ENCODE measurements around the gene WWC1. TPM values are rescaled to one million over a fixed set of nuclear protein-coding genes. Genes with fewer than 3 reads are reported as not detected.

WWC1 gene
- total RNA-seq, 2 experiments from 2014 or later, result not detected

GRCh38 chr5:168311061-168311566 is 19.7 kb downstream of the WWC1 start:
- no peak overlapping the region for H3K4me2 ChIP-seq (ENCODE audit: low read length)
- H3K9me2 ChIP-seq (ENCODE audit: insufficient read depth, low read length), result no peaks in the 10 kb centered on the region
- DNase-seq (ENCODE audit: low spot score), result no peak
- H3K4me1 ChIP-seq (ENCODE audit: insufficient read depth, low read length, poor library complexity, severe bottlenecking), result no peaks in the 10 kb centered on the region
- CTCF ChIA-PET (ENCODE audit: unreplicated experiment), result no interaction called here
- H3K79me2 ChIP-seq (ENCODE audit: insufficient read depth, low read depth, low read length), result no peaks in the 10 kb centered on the region
- no TSS peak for BruUV-seq (replicated peaks)
- intact Hi-C loops (cut with micrococcal nuclease; ENCODE audit: unreplicated experiment), result no loop called here
- no peaks in the 10 kb centered on the region for H3K36me3 ChIP-seq (ENCODE audit: insufficient read depth, low read length)
- no peaks in the 10 kb centered on the region for H4K20me1 ChIP-seq (ENCODE audit: insufficient read depth, low read length)
- H2AFZ ChIP-seq (ENCODE audit: low read length), result no peak overlapping the region
- no peak overlapping the region for H3K27ac ChIP-seq (ENCODE audit: low read depth, low read length, poor library complexity, severe bottlenecking)
- H3K4me3 ChIP-seq (ENCODE audit: low read depth, low read length, poor library complexity, severe bottlenecking), result no peak overlapping the region
- POLR2A ChIA-PET, result interaction anchor here (0.7 kb wide), 1 partner anchor 250 kb away, joined by 3 read pairs; no protein-coding TSS in a partner anchor
- TF ChIP-seq, protein P1, sequence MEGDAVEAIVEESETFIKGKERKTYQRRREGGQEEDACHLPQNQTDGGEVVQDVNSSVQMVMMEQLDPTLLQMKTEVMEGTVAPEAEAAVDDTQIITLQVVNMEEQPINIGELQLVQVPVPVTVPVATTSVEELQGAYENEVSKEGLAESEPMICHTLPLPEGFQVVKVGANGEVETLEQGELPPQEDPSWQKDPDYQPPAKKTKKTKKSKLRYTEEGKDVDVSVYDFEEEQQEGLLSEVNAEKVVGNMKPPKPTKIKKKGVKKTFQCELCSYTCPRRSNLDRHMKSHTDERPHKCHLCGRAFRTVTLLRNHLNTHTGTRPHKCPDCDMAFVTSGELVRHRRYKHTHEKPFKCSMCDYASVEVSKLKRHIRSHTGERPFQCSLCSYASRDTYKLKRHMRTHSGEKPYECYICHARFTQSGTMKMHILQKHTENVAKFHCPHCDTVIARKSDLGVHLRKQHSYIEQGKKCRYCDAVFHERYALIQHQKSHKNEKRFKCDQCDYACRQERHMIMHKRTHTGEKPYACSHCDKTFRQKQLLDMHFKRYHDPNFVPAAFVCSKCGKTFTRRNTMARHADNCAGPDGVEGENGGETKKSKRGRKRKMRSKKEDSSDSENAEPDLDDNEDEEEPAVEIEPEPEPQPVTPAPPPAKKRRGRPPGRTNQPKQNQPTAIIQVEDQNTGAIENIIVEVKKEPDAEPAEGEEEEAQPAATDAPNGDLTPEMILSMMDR (conservative IDR thresholded peaks at IDR 0.05; ENCODE audit: low read length), result no peak
- TF ChIP-seq EZH2phosphoT487 (IDR thresholded peaks at IDR 0.05; ENCODE audit: borderline replicate concordance, low read depth, low read length), result no peak
- no peaks in the 10 kb centered on the region for H3K9me3 ChIP-seq (ENCODE audit: low read length)

- Histone ChIP-seq H3K4me3 (ENCODE audit: low read depth, low read length, poor library complexity, severe bottlenecking) (no peak overlapping the region), H3K9me2 (ENCODE audit: insufficient read depth, low read length) (no peaks in the 10 kb centered on the region), H3K27ac (ENCODE audit: low read depth, low read length, poor library complexity, severe bottlenecking) (no peak overlapping the region), H3K4me2 (ENCODE audit: low read length) (no peak overlapping the region), H3K4me1 (ENCODE audit: insufficient read depth, low read length, poor library complexity, severe bottlenecking) (no peaks in the 10 kb centered on the region), H4K20me1 (ENCODE audit: insufficient read depth, low read length) (no peaks in the 10 kb centered on the region), H2AFZ (ENCODE audit: low read length) (no peak overlapping the region), H3K9me3 (ENCODE audit: low read length) (no peaks in the 10 kb centered on the region), H3K79me2 (ENCODE audit: insufficient read depth, low read depth, low read length) (no peaks in the 10 kb centered on the region), H3K36me3 (ENCODE audit: insufficient read depth, low read length) (no peaks in the 10 kb centered on the region)
- ChIA-PET POLR2A (interaction anchor here (0.7 kb wide), 1 partner anchor 1243 kb away, joined by 5 read pairs; no protein-coding TSS in a partner anchor), CTCF (ENCODE audit: unreplicated experiment) (no interaction called here)
- TF ChIP-seq, protein P1 (conservative IDR thresholded peaks at IDR 0.05; ENCODE audit: low read length), result no peak
- TF ChIP-seq EZH2phosphoT487 (IDR thresholded peaks at IDR 0.05; ENCODE audit: borderline replicate concordance, low read depth, low read length), result no peak
- intact Hi-C loops (cut with micrococcal nuclease; ENCODE audit: unreplicated experiment), result no loop called here
- DNase-seq (ENCODE audit: low spot score), result no peak
- BruUV-seq (replicated peaks), result no TSS peak
These were observed 21.3 kb downstream of the WWC1 start for GRCh38 chr5:168312606-168313295.

DNA sequence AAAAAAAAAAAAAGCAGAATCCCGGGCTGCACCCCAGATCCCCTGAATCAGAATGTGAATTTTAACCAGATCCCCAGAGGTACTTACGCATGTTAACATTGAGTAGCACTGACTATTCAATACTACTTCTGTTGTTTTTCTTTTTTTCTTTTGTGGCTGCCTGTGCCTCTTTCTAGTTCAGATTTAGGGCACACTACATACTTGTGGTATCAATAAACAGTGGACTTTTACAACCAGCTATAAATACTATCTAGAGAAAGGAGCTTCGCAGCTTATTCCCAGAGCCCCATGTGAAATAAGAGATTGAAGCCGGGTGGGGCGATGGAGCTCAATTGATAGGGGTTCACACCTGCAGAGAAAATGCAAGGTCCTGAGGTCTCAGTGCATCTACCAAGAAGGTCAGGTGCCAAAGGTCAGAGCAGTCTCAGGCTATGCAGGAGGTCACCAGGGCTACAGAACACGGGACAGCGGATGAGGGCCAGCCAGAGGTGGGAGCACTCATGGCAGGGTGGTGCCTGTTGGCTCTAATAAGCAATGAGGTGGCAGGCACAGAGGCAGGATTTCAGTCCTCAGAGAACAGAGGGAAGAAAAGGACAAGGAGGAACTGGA is 22.3 kb downstream of the WWC1 start:
- TF ChIP-seq, protein P1 (conservative IDR thresholded peaks at IDR 0.05; ENCODE audit: low read length), result no peak
- TF ChIP-seq EZH2phosphoT487 (IDR thresholded peaks at IDR 0.05; ENCODE audit: borderline replicate concordance, low read depth, low read length), result no peak
- Histone ChIP-seq H3K9me3 (ENCODE audit: low read length) (no peaks in the 10 kb centered on the region), H3K4me3 (ENCODE audit: low read depth, low read length, poor library complexity, severe bottlenecking) (no peak overlapping the region), H4K20me1 (ENCODE audit: insufficient read depth, low read length) (no peaks in the 10 kb centered on the region), H3K9me2 (ENCODE audit: insufficient read depth, low read length) (no peaks in the 10 kb centered on the region), H3K36me3 (ENCODE audit: insufficient read depth, low read length) (no peaks in the 10 kb centered on the region), H3K79me2 (ENCODE audit: insufficient read depth, low read depth, low read length) (no peaks in the 10 kb centered on the region), H3K4me1 (ENCODE audit: insufficient read depth, low read length, poor library complexity, severe bottlenecking) (no peaks in the 10 kb centered on the region), H2AFZ (ENCODE audit: low read length) (no peak overlapping the region), H3K4me2 (ENCODE audit: low read length) (no peak overlapping the region), H3K27ac (ENCODE audit: low read depth, low read length, poor library complexity, severe bottlenecking) (no peak overlapping the region)
- ChIA-PET CTCF (ENCODE audit: unreplicated experiment) (no interaction called here), POLR2A (no interaction called here)
- intact Hi-C loops (cut with micrococcal nuclease; ENCODE audit: unreplicated experiment), result no loop called here
- DNase-seq (ENCODE audit: low spot score), result no peak
- BruUV-seq (replicated peaks), result no TSS peak
